WTC11 (cell line): ENCODE data around the gene REPS2. TPM values are rescaled to one million over a fixed set of nuclear protein-coding genes. Genes with fewer than 3 reads are reported as not detected.

Source experiments
- ATAC-seq: fragments of 200-7000 bp; cut with Tn5 transposase; 2 replicates; pipeline ENCODE4 v1.10.0; 2021; ENCODE audit warnings: mild to moderate bottlenecking, moderate library complexity
- CTCF ChIA-PET: fragments of 300-600 bp; sonication (Branson Sonifier 250); formaldehyde crosslinking; loops from one replicate; lab custom pipeline; 2021; ENCODE audit warnings: antibody characterized with exemption; lab: Charles Lee
- POLR2A ChIA-PET: fragments of 350-600 bp; sonication (Branson Sonifier 250); formaldehyde crosslinking; loops from one replicate; lab custom pipeline; 2021; ENCODE audit warnings: antibody characterized with exemption; lab: Charles Lee
- DNase-seq: peaks from one replicate; pipeline ENCODE4 v3.0.0; 2021; ENCODE audit warnings: low spot score
- H3K27ac Mint-ChIP-seq: 2 replicates; pipeline ENCODE4 v1.8.0; 2021; ENCODE audit warnings: mixed read lengths
- H3K27me3 Mint-ChIP-seq: 2 replicates; pipeline ENCODE4 v1.8.0; 2021; ENCODE audit warnings: low read depth, mild to moderate bottlenecking, moderate library complexity, mixed read lengths
- H3K36me3 Mint-ChIP-seq: 2 replicates; pipeline ENCODE4 v1.8.0; 2021; ENCODE audit warnings: mixed read lengths
- H3K4me1 Mint-ChIP-seq: 2 replicates; pipeline ENCODE4 v1.8.0; 2022; ENCODE audit warnings: mixed read lengths
- H3K4me3 Mint-ChIP-seq: 2 replicates; pipeline ENCODE4 v1.8.0; 2021; ENCODE audit warnings: mild to moderate bottlenecking, moderate library complexity, mixed read lengths
- H3K9me3 Mint-ChIP-seq: 2 replicates; pipeline ENCODE4 v1.8.0; 2021; ENCODE audit warnings: mixed read lengths
- E2F1 ChIP-seq: sonication (generic); formaldehyde crosslinking; IDR thresholded peaks from 2 replicates; pipeline ENCODE4 v1.8.0; 2022; ENCODE audit warnings: mild to moderate bottlenecking, missing genetic modification reagents
- HMGA2 ChIP-seq: fragments of 250-450 bp; sonication (Bioruptor Pico); IDR thresholded peaks from 2 replicates; pipeline ENCODE4 v1.4.0; 2021; ENCODE audit warnings: mild to moderate bottlenecking, moderate library complexity
- MAX ChIP-seq: sonication (generic); formaldehyde crosslinking; IDR thresholded peaks from 2 replicates; pipeline ENCODE4 v1.8.0; 2022; ENCODE audit warnings: mild to moderate bottlenecking, missing genetic modification reagents
- NFATC4 ChIP-seq: fragments of 250-450 bp; sonication (Bioruptor Pico); IDR thresholded peaks from 2 replicates; pipeline ENCODE4 v1.9.0; 2021; ENCODE audit warnings: mild to moderate bottlenecking
- NFE2L1 ChIP-seq: sonication (generic); formaldehyde crosslinking; IDR thresholded peaks from 2 replicates; pipeline ENCODE4 v1.8.1; 2023; ENCODE audit warnings: missing genetic modification reagents
- SMAD3 ChIP-seq: sonication (generic); formaldehyde crosslinking; IDR thresholded peaks from 2 replicates; pipeline ENCODE4 v1.8.0; 2022; ENCODE audit warnings: missing genetic modification reagents, mild to moderate bottlenecking, borderline replicate concordance
- ZNF121 ChIP-seq: sonication (generic); formaldehyde crosslinking; IDR thresholded peaks from 2 replicates; pipeline ENCODE4 v1.8.0; 2023; ENCODE audit warnings: missing genetic modification reagents
- ZNF219 ChIP-seq: sonication (generic); formaldehyde crosslinking; IDR thresholded peaks from 2 replicates; pipeline ENCODE4 v1.8.0; 2023; ENCODE audit warnings: missing genetic modification reagents, mild to moderate bottlenecking, borderline replicate concordance
- ZNF396 ChIP-seq: fragments of 250-450 bp; sonication (Bioruptor Pico); IDR thresholded peaks from 2 replicates; pipeline ENCODE4 v1.8.0; 2021; ENCODE audit warnings: mild to moderate bottlenecking, moderate library complexity, borderline replicate concordance
- ZNF423 ChIP-seq: fragments of 250-450 bp; sonication (Bioruptor Pico); IDR thresholded peaks from 2 replicates; pipeline ENCODE4 v2.1.2; 2022; ENCODE audit warnings: mild to moderate bottlenecking, moderate library complexity
- total RNA-seq: library from RNA; stranded (reverse); gene quantifications from 3 replicates; pipeline ENCODE4 v1.2.3, GENCODE V29; 2021
- TF ChIP-seq, protein P1 (sequence below): sonication (generic); formaldehyde crosslinking; IDR thresholded peaks from 2 replicates; pipeline ENCODE4 v1.8.1; 2022; ENCODE audit warnings: mild to moderate bottlenecking, moderate library complexity, missing genetic modification reagents
- TF ChIP-seq, protein P2 (sequence below): sonication (generic); formaldehyde crosslinking; IDR thresholded peaks from 2 replicates; pipeline ENCODE4 v1.8.1; 2022; ENCODE audit warnings: missing genetic modification reagents, borderline replicate concordance
- TF ChIP-seq, protein P3 (sequence below): fragments of 250-450 bp; sonication (Bioruptor Pico); IDR thresholded peaks from 2 replicates; pipeline ENCODE4 v1.9.0; 2021; ENCODE audit warnings: mild to moderate bottlenecking, borderline replicate concordance
- TF ChIP-seq, protein P4 (sequence below): sonication (generic); formaldehyde crosslinking; IDR thresholded peaks from 2 replicates; pipeline ENCODE4 v1.8.0; 2022; ENCODE audit warnings: mild to moderate bottlenecking, missing genetic modification reagents
- TF ChIP-seq, protein P5 (sequence below): sonication (generic); formaldehyde crosslinking; IDR thresholded peaks from 2 replicates; pipeline ENCODE4 v1.8.1; 2022; ENCODE audit warnings: mild to moderate bottlenecking, missing genetic modification reagents, moderate library complexity, borderline replicate concordance

Gene REPS2
- total RNA-seq, 1 experiment from 2014 or later = 2.2 TPM

- peaks cover 4% of the 10 kb centered on the region; the same call in 1 of the 2 replicates for H3K4me1 Mint-ChIP-seq
- no peak for TF ChIP-seq ZNF121 (CRISPR knock-in tag)
- TF ChIP-seq E2F1 (CRISPR knock-in tag) = no peak
- no peak for TF ChIP-seq NFE2L1 (CRISPR knock-in tag)
- TF ChIP-seq ZNF396 = no peak
- no peak for TF ChIP-seq ZNF219 (CRISPR knock-in tag)
- TF ChIP-seq, protein P1, sequence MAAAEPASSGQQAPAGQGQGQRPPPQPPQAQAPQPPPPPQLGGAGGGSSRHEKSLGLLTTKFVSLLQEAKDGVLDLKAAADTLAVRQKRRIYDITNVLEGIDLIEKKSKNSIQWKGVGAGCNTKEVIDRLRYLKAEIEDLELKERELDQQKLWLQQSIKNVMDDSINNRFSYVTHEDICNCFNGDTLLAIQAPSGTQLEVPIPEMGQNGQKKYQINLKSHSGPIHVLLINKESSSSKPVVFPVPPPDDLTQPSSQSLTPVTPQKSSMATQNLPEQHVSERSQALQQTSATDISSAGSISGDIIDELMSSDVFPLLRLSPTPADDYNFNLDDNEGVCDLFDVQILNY = no peak
- TF ChIP-seq SMAD3 = no peak
- no peak for TF ChIP-seq ZNF423
- TF ChIP-seq, protein P2, sequence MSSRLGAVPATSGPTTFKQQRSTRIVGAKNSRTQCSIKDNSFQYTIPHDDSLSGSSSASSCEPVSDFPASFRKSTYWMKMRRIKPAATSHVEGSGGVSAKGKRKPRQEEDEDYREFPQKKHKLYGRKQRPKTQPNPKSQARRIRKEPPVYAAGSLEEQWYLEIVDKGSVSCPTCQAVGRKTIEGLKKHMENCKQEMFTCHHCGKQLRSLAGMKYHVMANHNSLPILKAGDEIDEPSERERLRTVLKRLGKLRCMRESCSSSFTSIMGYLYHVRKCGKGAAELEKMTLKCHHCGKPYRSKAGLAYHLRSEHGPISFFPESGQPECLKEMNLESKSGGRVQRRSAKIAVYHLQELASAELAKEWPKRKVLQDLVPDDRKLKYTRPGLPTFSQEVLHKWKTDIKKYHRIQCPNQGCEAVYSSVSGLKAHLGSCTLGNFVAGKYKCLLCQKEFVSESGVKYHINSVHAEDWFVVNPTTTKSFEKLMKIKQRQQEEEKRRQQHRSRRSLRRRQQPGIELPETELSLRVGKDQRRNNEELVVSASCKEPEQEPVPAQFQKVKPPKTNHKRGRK (CRISPR knock-in tag) = no peak
- TF ChIP-seq MAX = no peak
- TF ChIP-seq, protein P3, sequence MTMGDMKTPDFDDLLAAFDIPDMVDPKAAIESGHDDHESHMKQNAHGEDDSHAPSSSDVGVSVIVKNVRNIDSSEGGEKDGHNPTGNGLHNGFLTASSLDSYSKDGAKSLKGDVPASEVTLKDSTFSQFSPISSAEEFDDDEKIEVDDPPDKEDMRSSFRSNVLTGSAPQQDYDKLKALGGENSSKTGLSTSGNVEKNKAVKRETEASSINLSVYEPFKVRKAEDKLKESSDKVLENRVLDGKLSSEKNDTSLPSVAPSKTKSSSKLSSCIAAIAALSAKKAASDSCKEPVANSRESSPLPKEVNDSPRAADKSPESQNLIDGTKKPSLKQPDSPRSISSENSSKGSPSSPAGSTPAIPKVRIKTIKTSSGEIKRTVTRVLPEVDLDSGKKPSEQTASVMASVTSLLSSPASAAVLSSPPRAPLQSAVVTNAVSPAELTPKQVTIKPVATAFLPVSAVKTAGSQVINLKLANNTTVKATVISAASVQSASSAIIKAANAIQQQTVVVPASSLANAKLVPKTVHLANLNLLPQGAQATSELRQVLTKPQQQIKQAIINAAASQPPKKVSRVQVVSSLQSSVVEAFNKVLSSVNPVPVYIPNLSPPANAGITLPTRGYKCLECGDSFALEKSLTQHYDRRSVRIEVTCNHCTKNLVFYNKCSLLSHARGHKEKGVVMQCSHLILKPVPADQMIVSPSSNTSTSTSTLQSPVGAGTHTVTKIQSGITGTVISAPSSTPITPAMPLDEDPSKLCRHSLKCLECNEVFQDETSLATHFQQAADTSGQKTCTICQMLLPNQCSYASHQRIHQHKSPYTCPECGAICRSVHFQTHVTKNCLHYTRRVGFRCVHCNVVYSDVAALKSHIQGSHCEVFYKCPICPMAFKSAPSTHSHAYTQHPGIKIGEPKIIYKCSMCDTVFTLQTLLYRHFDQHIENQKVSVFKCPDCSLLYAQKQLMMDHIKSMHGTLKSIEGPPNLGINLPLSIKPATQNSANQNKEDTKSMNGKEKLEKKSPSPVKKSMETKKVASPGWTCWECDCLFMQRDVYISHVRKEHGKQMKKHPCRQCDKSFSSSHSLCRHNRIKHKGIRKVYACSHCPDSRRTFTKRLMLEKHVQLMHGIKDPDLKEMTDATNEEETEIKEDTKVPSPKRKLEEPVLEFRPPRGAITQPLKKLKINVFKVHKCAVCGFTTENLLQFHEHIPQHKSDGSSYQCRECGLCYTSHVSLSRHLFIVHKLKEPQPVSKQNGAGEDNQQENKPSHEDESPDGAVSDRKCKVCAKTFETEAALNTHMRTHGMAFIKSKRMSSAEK (CRISPR knock-in tag) = no peak
- no peak for TF ChIP-seq HMGA2 (CRISPR knock-in tag)
- no peak for TF ChIP-seq NFATC4 (CRISPR knock-in tag)
- TF ChIP-seq, protein P4, sequence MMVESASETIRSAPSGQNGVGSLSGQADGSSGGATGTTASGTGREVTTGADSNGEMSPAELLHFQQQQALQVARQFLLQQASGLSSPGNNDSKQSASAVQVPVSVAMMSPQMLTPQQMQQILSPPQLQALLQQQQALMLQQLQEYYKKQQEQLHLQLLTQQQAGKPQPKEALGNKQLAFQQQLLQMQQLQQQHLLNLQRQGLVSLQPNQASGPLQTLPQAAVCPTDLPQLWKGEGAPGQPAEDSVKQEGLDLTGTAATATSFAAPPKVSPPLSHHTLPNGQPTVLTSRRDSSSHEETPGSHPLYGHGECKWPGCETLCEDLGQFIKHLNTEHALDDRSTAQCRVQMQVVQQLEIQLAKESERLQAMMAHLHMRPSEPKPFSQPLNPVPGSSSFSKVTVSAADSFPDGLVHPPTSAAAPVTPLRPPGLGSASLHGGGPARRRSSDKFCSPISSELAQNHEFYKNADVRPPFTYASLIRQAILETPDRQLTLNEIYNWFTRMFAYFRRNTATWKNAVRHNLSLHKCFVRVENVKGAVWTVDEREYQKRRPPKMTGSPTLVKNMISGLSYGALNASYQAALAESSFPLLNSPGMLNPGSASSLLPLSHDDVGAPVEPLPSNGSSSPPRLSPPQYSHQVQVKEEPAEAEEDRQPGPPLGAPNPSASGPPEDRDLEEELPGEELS = no peak
- TF ChIP-seq, protein P5, sequence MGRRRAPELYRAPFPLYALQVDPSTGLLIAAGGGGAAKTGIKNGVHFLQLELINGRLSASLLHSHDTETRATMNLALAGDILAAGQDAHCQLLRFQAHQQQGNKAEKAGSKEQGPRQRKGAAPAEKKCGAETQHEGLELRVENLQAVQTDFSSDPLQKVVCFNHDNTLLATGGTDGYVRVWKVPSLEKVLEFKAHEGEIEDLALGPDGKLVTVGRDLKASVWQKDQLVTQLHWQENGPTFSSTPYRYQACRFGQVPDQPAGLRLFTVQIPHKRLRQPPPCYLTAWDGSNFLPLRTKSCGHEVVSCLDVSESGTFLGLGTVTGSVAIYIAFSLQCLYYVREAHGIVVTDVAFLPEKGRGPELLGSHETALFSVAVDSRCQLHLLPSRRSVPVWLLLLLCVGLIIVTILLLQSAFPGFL (CRISPR knock-in tag) = no peak
- TF ChIP-seq, all 79 proteins: peak for 0
- ChIA-PET CTCF (interaction anchor here (2.2 to 2.9 kb wide), 2 partner anchors 14 to 28 kb away, joined by 7 to 11 read pairs; no protein-coding TSS in a partner anchor), POLR2A (no interaction called here)
- no peaks in the 10 kb centered on the region for H3K9me3 Mint-ChIP-seq
- H3K27ac Mint-ChIP-seq = no peak overlapping the region
- H3K36me3 Mint-ChIP-seq = no peaks in the 10 kb centered on the region
- no peaks in the 10 kb centered on the region for H3K27me3 Mint-ChIP-seq
- ATAC-seq (no peak), DNase-seq (no peak)
- H3K4me3 Mint-ChIP-seq = no peak overlapping the region
These were observed 74.7 kb downstream of the REPS2 start for GRCh38 chrX:17020851-17021821.
